Liver (tissue), 9 donors: ENCODE data around the gene METTL6. TPM values are rescaled to one million over a fixed set of nuclear protein-coding genes. Genes with fewer than 3 reads are reported as not detected.

ENCODE experiments used
- DNase-seq: peaks from one replicate; pipeline ENCODE4 v3.0.0-alpha.2; 2017; ENCODE audit warnings: low spot score
- H3K27ac ChIP-seq, 2 donors: one replicate each; pipeline ENCODE4 v1.7.0; 2013; ENCODE audit warnings: inconsistent platforms in 2 of 2, low read length in 2 of 2, control low read depth in 1 of 2, low read depth in 1 of 2, mild to moderate bottlenecking in 1 of 2
- H3K27me3 ChIP-seq, 4 donors: one replicate each; pipeline versions ENCODE4 v1.6.1 to v1.7.0; 2013; ENCODE audit warnings: low read length in 3 of 4, inconsistent platforms in 1 of 4, mild to moderate bottlenecking in 1 of 4, moderate library complexity in 1 of 4; ENCODE audit not compliant: control insufficient read depth in 4 of 4, insufficient read depth in 4 of 4
- H3K36me3 ChIP-seq, 4 donors: one replicate each; pipeline versions ENCODE4 v1.6.1 to v1.7.0; 2013; ENCODE audit warnings: low read length in 3 of 4, mild to moderate bottlenecking in 3 of 4, low read depth in 1 of 4, moderate library complexity in 1 of 4; ENCODE audit not compliant: control insufficient read depth in 4 of 4, insufficient read depth in 3 of 4
- H3K4me1 ChIP-seq, 4 donors: one replicate each; pipeline versions ENCODE4 v1.6.1 to v1.7.0; 2013; ENCODE audit warnings: low read length in 3 of 4, mild to moderate bottlenecking in 3 of 4, moderate library complexity in 1 of 4; ENCODE audit not compliant: control insufficient read depth in 4 of 4, insufficient read depth in 4 of 4
- H3K4me3 ChIP-seq, 3 donors: one replicate each; pipeline versions ENCODE4 v1.6.1 to v1.7.0; 2013; ENCODE audit warnings: low read length in 3 of 3, control low read depth in 1 of 3, low read depth in 1 of 3, mild to moderate bottlenecking in 1 of 3
- H3K9ac ChIP-seq, 2 donors: one replicate each; pipeline ENCODE4 v1.7.0; 2013; ENCODE audit warnings: low read length in 2 of 2, mild to moderate bottlenecking in 2 of 2, moderate library complexity in 2 of 2, control low read depth in 1 of 2, low read depth in 1 of 2
- H3K9me3 ChIP-seq, 4 donors: one replicate each; pipeline versions ENCODE4 v1.6.1 to v1.7.0; 2013; ENCODE audit warnings: low read length in 3 of 4; ENCODE audit not compliant: control insufficient read depth in 4 of 4
- CTCF ChIP-seq: fragments of 150-350 bp; IDR thresholded peaks from 2 replicates; pipeline ENCODE4 v1.5.1; 2017; ENCODE audit warnings: improper control_type of control experiment, low read depth, low read length; ENCODE audit not compliant: missing input control
- FOXA1 ChIP-seq: IDR thresholded peaks from 2 replicates; pipeline ENCODE4 v1.6.1; 2016; ENCODE audit warnings: antibody characterized with exemption
- FOXA2 ChIP-seq: IDR thresholded peaks from 2 replicates; pipeline ENCODE4 v1.6.1; 2016; ENCODE audit warnings: antibody characterized with exemption
- GABPA ChIP-seq, 2 donors: IDR thresholded peaks in 1 of 2; conservative IDR thresholded peaks in 1 of 2; 2 replicates each; pipeline ENCODE4 v1.6.1; 2016; ENCODE audit warnings: antibody characterized with exemption in 2 of 2, mild to moderate bottlenecking in 1 of 2, moderate library complexity in 1 of 2
- HNF4A ChIP-seq, 2 donors: conservative IDR thresholded peaks; 2 replicates each; pipeline ENCODE4 v1.6.1; 2016; ENCODE audit warnings: antibody characterized with exemption in 2 of 2, mild to moderate bottlenecking in 2 of 2
- HNF4G ChIP-seq: IDR thresholded peaks from 2 replicates; pipeline ENCODE4 v1.6.1; 2016; ENCODE audit warnings: antibody characterized with exemption
- JUND ChIP-seq, 2 donors: IDR thresholded peaks; 2 replicates each; pipeline ENCODE4 v1.6.1; 2016; ENCODE audit warnings: antibody characterized with exemption in 2 of 2
- MAX ChIP-seq: IDR thresholded peaks from 2 replicates; pipeline ENCODE4 v1.6.1; 2016; ENCODE audit warnings: antibody characterized with exemption
- NR2F2 ChIP-seq: IDR thresholded peaks from 2 replicates; pipeline ENCODE4 v1.6.1; 2016; ENCODE audit warnings: antibody characterized with exemption
- RAD21 ChIP-seq, 2 donors: IDR thresholded peaks; 2 replicates each; pipeline ENCODE4 v1.6.1; 2016; ENCODE audit warnings: antibody characterized with exemption in 2 of 2, mild to moderate bottlenecking in 2 of 2
- REST ChIP-seq: IDR thresholded peaks from 2 replicates; pipeline ENCODE4 v1.6.1; 2016; ENCODE audit warnings: antibody characterized with exemption, mild to moderate bottlenecking
- RXRA ChIP-seq, 2 donors: IDR thresholded peaks; 2 replicates each; pipeline ENCODE4 v1.6.1; 2017 to 2018; ENCODE audit warnings: antibody characterized with exemption in 2 of 2, mild to moderate bottlenecking in 1 of 2
- SP1 ChIP-seq: IDR thresholded peaks from 2 replicates; pipeline ENCODE4 v1.6.1; 2018; ENCODE audit warnings: antibody characterized with exemption, mild to moderate bottlenecking
- TAF1 ChIP-seq: conservative IDR thresholded peaks from 2 replicates; pipeline ENCODE4 v1.6.1; 2016; ENCODE audit warnings: antibody characterized with exemption, mild to moderate bottlenecking
- ZBTB33 ChIP-seq: IDR thresholded peaks from 2 replicates; pipeline ENCODE4 v1.6.1; 2016; ENCODE audit warnings: antibody characterized with exemption
- WGBS: extraction: QIAGEN DNeasy Blood & Tissue Kit; methylation state at CpG from one replicate; pipeline ENCODE4 v1.1.7; 2013; 5-methylcytosine and 5-hydroxymethylcytosine counted together
- polyA plus RNA-seq, 2 donors: library from polyadenylated mRNA; stranded (reverse) in 1 of 2; unstranded in 1 of 2; fragments of 200-250 nt in 1 of 2; fragments of >200 nt in 1 of 2; fragmentation: Nextera tagmentation in 1 of 2; extraction: Ambion mirVana in 1 of 2; gene quantifications; one replicate each; pipeline versions ENCODE4 v1.2.1 to v1.2.3, GENCODE V29; 2013 to 2015
- total RNA-seq, 2 donors: library from RNA; depleted of rRNA; stranded (reverse); fragments of >200 nt; gene quantifications; one replicate each; pipeline ENCODE4 v1.2.3, GENCODE V29; 2014
- TF ChIP-seq, protein P1 (sequence below): IDR thresholded peaks from 2 replicates; pipeline ENCODE4 v1.6.1; 2016; ENCODE audit warnings: antibody characterized with exemption
- donor health status: healthy.
- donor health status: healthy.
- donor health status: healthy.
- donor health status: healthy.
- donor health status: healthy.

METTL6 gene
- total and polyA plus RNA-seq, 4 donors, result 2.0 to 9.1 (median 5.9) TPM

DNA sequence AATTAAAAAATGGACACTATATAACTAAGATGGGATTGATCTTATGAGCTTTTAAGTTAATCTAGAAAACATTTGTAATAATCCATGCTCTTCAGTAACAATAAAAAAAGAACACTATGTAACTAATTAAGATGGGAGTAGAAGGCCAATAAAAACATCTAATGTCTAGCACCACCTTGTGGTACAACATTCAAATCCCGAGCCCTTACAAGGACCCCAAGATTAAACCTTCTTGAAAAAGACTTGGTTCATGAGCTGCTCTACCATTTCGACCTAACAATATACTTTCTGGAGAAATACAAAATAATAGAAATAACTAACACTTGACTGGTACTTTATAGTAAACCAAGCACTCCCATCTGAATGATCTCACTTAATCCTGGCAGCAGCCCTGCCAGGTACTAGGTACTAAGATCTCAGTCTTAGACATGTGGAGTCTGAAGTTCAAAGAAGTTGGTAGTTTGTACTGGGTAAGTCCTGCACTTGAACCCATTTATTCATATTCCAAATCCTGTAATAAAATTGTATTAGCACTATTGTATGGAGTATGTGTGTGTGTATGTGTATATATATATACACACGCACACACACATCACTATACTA, 21.8 kb downstream of the METTL6 start:
- Histone ChIP-seq H3K9me3 (no peaks in the 10 kb centered on the region), H3K4me1 (peaks cover 0 to 11% (median 4%) of the 10 kb centered on the region in 4 donors), H3K27ac (no peak overlapping the region), H3K4me3 (no peak overlapping the region), H3K36me3 (peaks cover 0 to 7% (median under 1%) of the 10 kb centered on the region in 4 donors), H3K27me3 (no peaks in the 10 kb centered on the region), H3K9ac (no peak overlapping the region)
- no peak for DNase-seq
- TF ChIP-seq JUND (IDR thresholded peaks at IDR 0.05) (no peak), CTCF (peak; percentile 52), FOXA1 (no peak), HNF4G (no peak), RXRA (IDR thresholded peaks at IDR 0.05) (no peak), SP1 (no peak), MAX (no peak), TAF1 (no peak), FOXA2 (no peak), REST (no peak), GABPA (IDR thresholded peaks at IDR 0.05 in 1 of 2, conservative IDR thresholded peaks at IDR 0.05 in 1 of 2) (no peak), HNF4A (conservative IDR thresholded peaks at IDR 0.05) (no peak), RAD21 (IDR thresholded peaks at IDR 0.05) (peak; percentile 73 to 78), ZBTB33 (no peak), NR2F2 (no peak)
- TF ChIP-seq, protein P1, sequence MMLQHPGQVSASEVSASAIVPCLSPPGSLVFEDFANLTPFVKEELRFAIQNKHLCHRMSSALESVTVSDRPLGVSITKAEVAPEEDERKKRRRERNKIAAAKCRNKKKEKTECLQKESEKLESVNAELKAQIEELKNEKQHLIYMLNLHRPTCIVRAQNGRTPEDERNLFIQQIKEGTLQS, result no peak
- WGBS, result 53% methylated on average over 3 of the region's 3 CpGs
